Neural cell (in vitro differentiated cells): ENCODE measurements around the gene FLT1.

Source experiments
- EZH2 ChIP-seq: fragments of 200-600, 300-800 bp; shearing (Covaris generic), sonication (generic); IDR thresholded peaks from 2 replicates; pipeline ENCODE4 v1.6.1; 2014; ENCODE audit warnings: antibody characterized with exemption, low read length, borderline replicate concordance, mild to moderate bottlenecking; ENCODE audit not compliant: insufficient read depth, poor library complexity, severe bottlenecking
- MXI1 ChIP-seq: fragments of 450-650 bp; conservative IDR thresholded peaks from 2 replicates; pipeline ENCODE4 v1.6.1; 2014; ENCODE audit warnings: antibody characterized with exemption, mild to moderate bottlenecking; ENCODE audit not compliant: poor library complexity, severe bottlenecking
- TF ChIP-seq, protein P1 (sequence below): fragments of 450-650 bp; IDR thresholded peaks from 2 replicates; pipeline ENCODE4 v1.5.1; 2014; ENCODE audit warnings: antibody characterized with exemption, mild to moderate bottlenecking, moderate library complexity; ENCODE audit not compliant: poor library complexity, severe bottlenecking

DNA sequence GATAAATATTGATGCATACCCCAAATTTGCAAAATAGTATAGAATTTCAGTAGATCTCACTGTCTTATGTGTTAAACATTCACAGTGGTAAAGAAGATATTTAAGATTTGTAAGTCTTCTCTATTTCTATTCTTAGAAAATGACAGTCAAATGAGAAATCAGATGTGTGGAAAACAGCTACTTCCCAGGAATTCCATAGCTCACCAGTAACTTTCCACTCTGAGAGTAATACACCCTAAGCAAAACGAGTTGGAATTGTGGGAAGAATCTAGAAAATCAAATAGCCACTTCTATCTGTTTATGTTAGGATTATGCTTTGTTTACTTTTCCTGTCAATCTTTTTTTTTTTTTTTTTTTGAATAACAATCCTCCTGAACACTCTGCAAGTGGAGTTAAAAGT lies 69.1 kb downstream of the FLT1 start:
- TF ChIP-seq, protein P1, sequence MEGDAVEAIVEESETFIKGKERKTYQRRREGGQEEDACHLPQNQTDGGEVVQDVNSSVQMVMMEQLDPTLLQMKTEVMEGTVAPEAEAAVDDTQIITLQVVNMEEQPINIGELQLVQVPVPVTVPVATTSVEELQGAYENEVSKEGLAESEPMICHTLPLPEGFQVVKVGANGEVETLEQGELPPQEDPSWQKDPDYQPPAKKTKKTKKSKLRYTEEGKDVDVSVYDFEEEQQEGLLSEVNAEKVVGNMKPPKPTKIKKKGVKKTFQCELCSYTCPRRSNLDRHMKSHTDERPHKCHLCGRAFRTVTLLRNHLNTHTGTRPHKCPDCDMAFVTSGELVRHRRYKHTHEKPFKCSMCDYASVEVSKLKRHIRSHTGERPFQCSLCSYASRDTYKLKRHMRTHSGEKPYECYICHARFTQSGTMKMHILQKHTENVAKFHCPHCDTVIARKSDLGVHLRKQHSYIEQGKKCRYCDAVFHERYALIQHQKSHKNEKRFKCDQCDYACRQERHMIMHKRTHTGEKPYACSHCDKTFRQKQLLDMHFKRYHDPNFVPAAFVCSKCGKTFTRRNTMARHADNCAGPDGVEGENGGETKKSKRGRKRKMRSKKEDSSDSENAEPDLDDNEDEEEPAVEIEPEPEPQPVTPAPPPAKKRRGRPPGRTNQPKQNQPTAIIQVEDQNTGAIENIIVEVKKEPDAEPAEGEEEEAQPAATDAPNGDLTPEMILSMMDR: no peak
- TF ChIP-seq MXI1: no peak
- no peak for TF ChIP-seq EZH2
